ENCODE measurements around the gene KCNG2.

GRCh38 chr18:79935925-79936324, 138.2 kb downstream of the KCNG2 start:
- TF ChIP-seq CTCF (IDR thresholded peaks at IDR 0.05) (no peak), POLR2A (IDR thresholded peaks at IDR 0.05) (no peak)
